ENCODE results near the gene APBA3.

Gene APBA3

GRCh38 chr19:3745363-3746045 lies 16.0 kb downstream of the APBA3 start:
- no peak for FAIRE-seq

- no peak for FAIRE-seq
Measured at GRCh38 chr19:3743486-3743885, 18.0 kb downstream of the APBA3 start.

GRCh38 chr19:3740431-3740830 lies 21.1 kb downstream of the APBA3 start:
- no peak for FAIRE-seq

- no peak for FAIRE-seq
Measured at GRCh38 chr19:3738477-3739220, 22.8 kb downstream of the APBA3 start.

GRCh38 chr19:3737487-3738205 lies 23.8 kb downstream of the APBA3 start:
- FAIRE-seq: no peak

- no peak for FAIRE-seq
Measured at GRCh38 chr19:3736106-3736724, 25.3 kb downstream of the APBA3 start.

GRCh38 chr19:3734310-3734600 lies 27.2 kb downstream of the APBA3 start:
- no peak for FAIRE-seq

- FAIRE-seq: no peak
Measured at GRCh38 chr19:3733549-3734309, 27.8 kb downstream of the APBA3 start.

GRCh38 chr19:3732108-3732507 lies 29.4 kb downstream of the APBA3 start:
- FAIRE-seq: no peak

- no peak for FAIRE-seq
Measured at GRCh38 chr19:3730457-3730958, 31.0 kb downstream of the APBA3 start.

- FAIRE-seq: no peak
Measured at GRCh38 chr19:3725640-3726310, 35.7 kb downstream of the APBA3 start.

- FAIRE-seq: no peak
Measured at GRCh38 chr19:3725121-3725520, 36.4 kb downstream of the APBA3 start.

GRCh38 chr19:3723883-3724282 lies 37.6 kb downstream of the APBA3 start:
- FAIRE-seq: no peak

- no peak for FAIRE-seq
Measured at GRCh38 chr19:3723110-3723488, 38.4 kb downstream of the APBA3 start.

GRCh38 chr19:3722443-3723109 lies 38.9 kb downstream of the APBA3 start:
- no peak for FAIRE-seq

GRCh38 chr19:3721887-3722442 lies 39.5 kb downstream of the APBA3 start:
- FAIRE-seq: no peak

- no peak for FAIRE-seq
Measured at GRCh38 chr19:3721131-3721886, 40.2 kb downstream of the APBA3 start.

- no peak for FAIRE-seq
Measured at GRCh38 chr19:3720349-3720917, 41.1 kb downstream of the APBA3 start.

- FAIRE-seq: no peak
Measured at GRCh38 chr19:3719868-3720267, 41.6 kb downstream of the APBA3 start.

- no peak for FAIRE-seq
Measured at GRCh38 chr19:3716147-3716668, 45.3 kb downstream of the APBA3 start.

Measured in A204.1 (cell line).